SK-N-SH (cell line): Measurements from ENCODE around the gene CALCOCO1. TPM values are rescaled to one million over a fixed set of nuclear protein-coding genes. Genes with fewer than 3 reads are reported as not detected.

Experiments used
- CTCF ChIA-PET: fragments of 300-600, 350-600 bp; formaldehyde crosslinking; extraction: SDS; loops from one replicate; lab custom pipeline; 2021; lab: Yijun Ruan, JAX
- POLR2A ChIA-PET: fragments of 350-600 bp; sonication (Branson Sonifier 250); formaldehyde crosslinking; extraction: SDS; loops from one replicate; lab custom pipeline; 2020; ENCODE audit warnings: antibody characterized with exemption, inconsistent platforms; lab: Yijun Ruan, JAX
- DNase-seq: peaks from one replicate; pipeline ENCODE4 v3.0.0; 2012
- H2AFZ ChIP-seq: fragments of 200-600 bp; sonication (generic); 2 replicates; pipeline ENCODE4 v1.8.1; 2016; ENCODE audit warnings: antibody characterized with exemption, mild to moderate bottlenecking, low read depth
- H3F3A ChIP-seq: fragments of 200-600 bp; sonication (generic); replicated peaks from 2 replicates; pipeline ENCODE3; 2016; ENCODE audit warnings: antibody characterized with exemption, mild to moderate bottlenecking; ENCODE audit not compliant: insufficient read depth
- H3K27ac ChIP-seq, 2 experiments: fragments of 200-500 bp in 1 of 2; fragments of 200-600 bp in 1 of 2; sonication (Bioruptor generic) in 1 of 2; sonication (generic), shearing (Covaris generic) in 1 of 2; 2 replicates each; pipeline versions ENCODE4 v1.5.1 to v1.6.1; 2014 to 2016; ENCODE audit warnings: low read depth in 2 of 2, inconsistent platforms in 1 of 2, low read length in 1 of 2, mild to moderate bottlenecking in 1 of 2, mixed read lengths in 1 of 2
- H3K27me3 ChIP-seq: fragments of 200-600 bp; sonication (generic), shearing (Covaris generic); 2 replicates; pipeline ENCODE4 v1.6.1; 2016; ENCODE audit warnings: mixed run types; ENCODE audit not compliant: insufficient read depth
- H3K36me3 ChIP-seq, 2 experiments: fragments of 200-500 bp in 1 of 2; fragments of 200-600 bp in 1 of 2; sonication (Bioruptor generic) in 1 of 2; sonication (generic) in 1 of 2; replicated peaks in 1 of 2; 2 replicates each; pipeline versions ENCODE3 to v1.5.1; 2014 to 2016; ENCODE audit warnings: low read length in 1 of 2, mild to moderate bottlenecking in 1 of 2; ENCODE audit not compliant: insufficient read depth in 2 of 2, control insufficient read depth in 1 of 2
- H3K4me1 ChIP-seq, 2 experiments: fragments of 200-500 bp in 1 of 2; fragments of 200-600 bp in 1 of 2; sonication (Bioruptor generic) in 1 of 2; sonication (generic), shearing (Covaris generic) in 1 of 2; 2 replicates each; pipeline versions ENCODE4 v1.5.1 to v1.6.1; 2014 to 2016; ENCODE audit warnings: low read depth in 1 of 2, low read length in 1 of 2, mixed run types in 1 of 2; ENCODE audit not compliant: insufficient read depth in 2 of 2, control insufficient read depth in 1 of 2
- H3K4me2 ChIP-seq: fragments of 200-600 bp; sonication (generic), shearing (Covaris generic); 2 replicates; pipeline ENCODE4 v1.6.1; 2017; ENCODE audit warnings: mixed run types
- H3K4me3 ChIP-seq, 2 experiments: fragments of 200-500 bp in 1 of 2; fragments of 200-600 bp in 1 of 2; sonication (Bioruptor generic) in 1 of 2; sonication (generic), shearing (Covaris generic) in 1 of 2; 2 replicates each; pipeline versions ENCODE4 v1.5.1 to v1.8.1; 2014 to 2016; ENCODE audit warnings: low read depth in 2 of 2, inconsistent platforms in 1 of 2, low read length in 1 of 2, mild to moderate bottlenecking in 1 of 2, mixed read lengths in 1 of 2, moderate library complexity in 1 of 2
- H3K79me2 ChIP-seq: fragments of 200-600 bp; sonication (generic); 2 replicates; pipeline ENCODE4 v1.8.1; 2017; ENCODE audit warnings: mild to moderate bottlenecking; ENCODE audit not compliant: insufficient read depth
- H3K9ac ChIP-seq: fragments of 200-600 bp; sonication (generic); 2 replicates; pipeline ENCODE4 v1.6.1; 2017; ENCODE audit warnings: mixed run types
- H3K9me2 ChIP-seq: fragments of 200-600 bp; sonication (generic); 2 replicates; pipeline ENCODE4 v1.6.1; 2017; ENCODE audit warnings: mixed run types
- H3K9me3 ChIP-seq: fragments of 200-600 bp; sonication (generic); 2 replicates; pipeline ENCODE4 v1.6.1; 2017; ENCODE audit warnings: mixed run types, mild to moderate bottlenecking, moderate library complexity
- H4K20me1 ChIP-seq: fragments of 200-600 bp; sonication (generic); 2 replicates; pipeline ENCODE4 v1.6.1; 2017; ENCODE audit warnings: mild to moderate bottlenecking, mixed run types; ENCODE audit not compliant: insufficient read depth
- EP300 ChIP-seq, 2 experiments: IDR thresholded peaks; 2 replicates each; pipeline versions ENCODE4 v1.4.0 to v1.6.1; 2012; ENCODE audit warnings: borderline replicate concordance in 1 of 2, low read depth in 1 of 2, low read length in 1 of 2
- NRF1 ChIP-seq: IDR thresholded peaks from 2 replicates; pipeline ENCODE4 v1.6.1; 2012; ENCODE audit warnings: low read depth, mild to moderate bottlenecking, low read length
- POLR2AphosphoS5 ChIP-seq: IDR thresholded peaks from 2 replicates; pipeline ENCODE4 v1.6.1; 2012; ENCODE audit warnings: low read depth, low read length
- SMC3 ChIP-seq: IDR thresholded peaks from 2 replicates; pipeline ENCODE4 v1.6.1; 2012; ENCODE audit warnings: low read depth, low read length, improper control_type of control experiment
- TAF1 ChIP-seq: IDR thresholded peaks from 2 replicates; pipeline ENCODE4 v1.6.1; 2012; ENCODE audit warnings: low read depth, mild to moderate bottlenecking, low read length, moderate library complexity, borderline replicate concordance
- TCF12 ChIP-seq: IDR thresholded peaks from 2 replicates; pipeline ENCODE4 v1.4.0; 2012
- YY1 ChIP-seq: IDR thresholded peaks from 2 replicates; pipeline ENCODE4 v1.4.0; 2012; ENCODE audit warnings: low read depth, mild to moderate bottlenecking
- WGBS: methylation state at CpG from one replicate; pipeline ENCODE4 v1.1.6; 2017; ENCODE audit warnings: low lambda C conversion rate; 5-methylcytosine and 5-hydroxymethylcytosine counted together
- polyA plus RNA-seq, 3 experiments: library from polyadenylated mRNA; depleted of rRNA; stranded (reverse); fragments of >200 nt; gene quantifications; 2 replicates each; pipeline ENCODE4 v1.2.3, GENCODE V29; 2012
- TF ChIP-seq, protein P1 (sequence below): IDR thresholded peaks from 2 replicates; pipeline ENCODE4 v1.6.1; 2012; ENCODE audit warnings: mild to moderate bottlenecking, low read depth, low read length, moderate library complexity

The CALCOCO1 gene
- polyA plus RNA-seq, 1 of the 3 experiments (the other 2 are of a cell fraction), result 72.1 TPM

DNA sequence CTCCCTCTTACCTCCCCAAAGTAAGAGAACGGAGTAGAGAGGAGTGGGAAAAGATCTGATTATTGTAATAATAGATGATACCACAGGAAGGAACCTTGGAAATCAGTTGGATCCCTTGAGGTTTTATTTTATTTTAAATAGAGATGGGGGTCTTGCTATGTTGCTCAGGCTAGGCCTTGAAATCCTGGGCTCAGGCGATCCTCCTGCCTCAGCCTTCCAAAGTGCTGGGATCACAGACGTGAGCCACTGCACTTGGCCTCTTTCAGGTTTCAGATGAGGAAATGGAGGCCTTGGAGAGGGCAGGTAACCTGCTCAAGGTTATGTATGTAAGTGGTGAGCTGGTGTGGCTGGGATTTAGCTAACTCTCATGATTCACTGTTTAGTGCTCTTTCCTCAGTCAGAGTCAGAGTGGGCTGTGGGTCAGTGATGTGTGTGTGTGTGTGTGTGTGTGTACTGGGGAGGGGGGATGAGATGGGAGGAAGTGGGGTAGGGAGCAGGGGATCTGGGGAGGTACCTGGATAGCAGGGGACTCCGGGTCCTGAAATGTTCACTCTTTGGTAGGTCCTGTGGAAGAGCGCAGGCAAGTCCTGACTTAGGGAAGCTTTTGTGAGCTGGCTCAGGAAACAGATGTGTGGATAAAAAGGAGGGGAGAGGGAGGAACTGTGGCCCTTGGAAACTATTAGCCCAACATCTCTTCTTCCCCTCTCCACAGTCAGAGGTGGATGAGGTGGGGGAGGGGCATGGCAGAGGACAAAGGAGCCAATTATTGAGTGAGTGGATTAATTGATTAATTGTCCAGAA lies 29.2 kb upstream of the CALCOCO1 start:
- Histone ChIP-seq H3K27ac (no peak overlapping the region), H3K4me3 (no peak overlapping the region), H3F3A (no peaks in the 10 kb centered on the region), H3K9ac (no peak overlapping the region), H3K9me2 (no peaks in the 10 kb centered on the region), H3K27me3 (peaks cover 87% of the 10 kb centered on the region), H3K79me2 (no peaks in the 10 kb centered on the region), H4K20me1 (no peaks in the 10 kb centered on the region), H3K4me2 (no peak overlapping the region), H2AFZ (no peak overlapping the region), H3K36me3 (no peaks in the 10 kb centered on the region), H3K4me1 (peaks cover 4 to 9% of the 10 kb centered on the region in 2 experiments; a peak in 1 of 4 replicates), H3K9me3 (no peaks in the 10 kb centered on the region)
- ChIA-PET CTCF (interaction anchor here (0.7 to 10.5 kb wide), 27 partner anchors 9 to 643 kb away, joined by 3 to 121 read pairs (median 4); partner anchors contain the start of genes ATP5MC2 and HOXC10), POLR2A (no interaction called here)
- TF ChIP-seq, protein P1, sequence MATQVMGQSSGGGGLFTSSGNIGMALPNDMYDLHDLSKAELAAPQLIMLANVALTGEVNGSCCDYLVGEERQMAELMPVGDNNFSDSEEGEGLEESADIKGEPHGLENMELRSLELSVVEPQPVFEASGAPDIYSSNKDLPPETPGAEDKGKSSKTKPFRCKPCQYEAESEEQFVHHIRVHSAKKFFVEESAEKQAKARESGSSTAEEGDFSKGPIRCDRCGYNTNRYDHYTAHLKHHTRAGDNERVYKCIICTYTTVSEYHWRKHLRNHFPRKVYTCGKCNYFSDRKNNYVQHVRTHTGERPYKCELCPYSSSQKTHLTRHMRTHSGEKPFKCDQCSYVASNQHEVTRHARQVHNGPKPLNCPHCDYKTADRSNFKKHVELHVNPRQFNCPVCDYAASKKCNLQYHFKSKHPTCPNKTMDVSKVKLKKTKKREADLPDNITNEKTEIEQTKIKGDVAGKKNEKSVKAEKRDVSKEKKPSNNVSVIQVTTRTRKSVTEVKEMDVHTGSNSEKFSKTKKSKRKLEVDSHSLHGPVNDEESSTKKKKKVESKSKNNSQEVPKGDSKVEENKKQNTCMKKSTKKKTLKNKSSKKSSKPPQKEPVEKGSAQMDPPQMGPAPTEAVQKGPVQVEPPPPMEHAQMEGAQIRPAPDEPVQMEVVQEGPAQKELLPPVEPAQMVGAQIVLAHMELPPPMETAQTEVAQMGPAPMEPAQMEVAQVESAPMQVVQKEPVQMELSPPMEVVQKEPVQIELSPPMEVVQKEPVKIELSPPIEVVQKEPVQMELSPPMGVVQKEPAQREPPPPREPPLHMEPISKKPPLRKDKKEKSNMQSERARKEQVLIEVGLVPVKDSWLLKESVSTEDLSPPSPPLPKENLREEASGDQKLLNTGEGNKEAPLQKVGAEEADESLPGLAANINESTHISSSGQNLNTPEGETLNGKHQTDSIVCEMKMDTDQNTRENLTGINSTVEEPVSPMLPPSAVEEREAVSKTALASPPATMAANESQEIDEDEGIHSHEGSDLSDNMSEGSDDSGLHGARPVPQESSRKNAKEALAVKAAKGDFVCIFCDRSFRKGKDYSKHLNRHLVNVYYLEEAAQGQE, result no peak
- DNase-seq, result no peak
- 47% methylated on average over 5 of the region's 5 CpGs for WGBS

DNA sequence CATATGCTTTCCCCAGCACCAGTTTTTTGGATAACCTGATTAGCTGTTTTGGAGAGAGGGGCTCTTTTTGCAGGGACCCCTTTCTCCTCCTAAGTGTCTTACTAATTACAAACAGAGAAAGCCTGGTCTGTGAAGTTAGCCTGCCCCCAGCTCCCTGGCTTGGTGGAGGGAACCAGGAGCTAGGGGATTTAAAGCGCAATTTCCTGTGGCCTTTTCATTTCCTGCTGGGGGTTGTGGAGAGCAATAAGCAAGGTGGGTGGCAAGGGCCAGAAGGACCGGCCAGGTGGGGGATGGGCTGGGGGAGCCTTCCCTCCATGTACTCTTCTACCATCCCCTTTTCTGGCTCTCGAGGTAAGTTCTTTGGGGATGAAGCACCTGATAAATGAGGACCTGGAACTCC lies 28.6 kb upstream of the CALCOCO1 start:
- Histone ChIP-seq H3K27me3 (peaks cover 87% of the 10 kb centered on the region), H3K4me3 (no peak overlapping the region)
- POLR2A ChIA-PET, result no interaction called here

More for the DNA sequence above, 28.6 kb upstream of the CALCOCO1 start:
- Histone ChIP-seq H2AFZ (no peak overlapping the region), H3K9ac (no peak overlapping the region), H3K36me3 (no peaks in the 10 kb centered on the region), H3K27ac (no peak overlapping the region), H4K20me1 (no peaks in the 10 kb centered on the region), H3K9me3 (no peaks in the 10 kb centered on the region), H3K4me1 (peaks cover 9 to 10% of the 10 kb centered on the region in 2 experiments; a peak in 1 of 4 replicates), H3K79me2 (no peaks in the 10 kb centered on the region), H3K4me2 (no peak overlapping the region), H3F3A (no peaks in the 10 kb centered on the region), H3K9me2 (no peaks in the 10 kb centered on the region)
- TF ChIP-seq NRF1 (no peak), SMC3 (no peak), YY1 (no peak), EP300 (IDR thresholded peaks at IDR 0.05; ENCODE audit: borderline replicate concordance in 1 of 2, low read depth in 1 of 2, low read length in 1 of 2) (no peak), POLR2AphosphoS5 (no peak), TAF1 (no peak), TCF12 (no peak)
- TF ChIP-seq, protein P1, result no peak
- CTCF ChIA-PET, result interaction anchor here (1.5 to 10.5 kb wide), 3 partner anchors 11 to 452 kb away, joined by 5 to 121 read pairs (median 90); no protein-coding TSS in a partner anchor
- WGBS, result 36% methylated on average over 3 of the region's 3 CpGs
- no peak for DNase-seq
